ENCODE results near the gene TAP2.
A peak's percentile ranks its signal among the peaks of the same experiment; 100 is the strongest.

Gene TAP2

GRCh38 chr6:32847004-32847403 lies 8.5 kb upstream of the TAP2 start:
- H3K4me3 ChIP-seq (ENCODE audit: low read depth, low read length) = no peak overlapping the region
- TF ChIP-seq CTCF (IDR thresholded peaks at IDR 0.05; ENCODE audit: borderline replicate concordance, insufficient read depth, low read depth, low read length) = no peak

DNA sequence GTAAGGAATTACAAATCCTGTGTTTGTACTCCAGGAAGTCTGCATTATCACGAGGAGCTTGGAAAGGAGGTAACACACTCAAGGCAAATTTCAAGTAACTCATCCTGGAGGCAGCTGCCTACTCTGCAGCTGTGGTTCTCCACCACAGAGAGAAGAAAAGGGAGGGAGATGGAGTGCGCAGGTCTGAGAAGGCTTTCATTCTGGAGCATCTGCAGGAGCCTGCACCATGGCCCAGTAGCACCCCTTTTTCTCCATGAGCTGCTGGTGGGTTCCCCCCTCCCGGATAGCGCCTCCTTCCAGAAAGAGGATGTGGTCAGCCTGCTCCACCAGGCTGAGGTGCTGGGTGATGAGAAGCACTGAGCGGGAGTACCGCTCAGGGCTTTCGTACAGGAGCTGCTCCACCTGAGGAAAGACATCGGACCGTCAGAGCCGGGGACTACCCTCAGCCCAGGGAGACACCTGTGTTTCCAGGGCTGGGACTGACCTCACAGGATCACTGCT lies 6.9 kb upstream of the TAP2 start:
- H3K4me3 ChIP-seq (ENCODE audit: low read depth, low read length) = peak overlapping the region; percentile 51
- TF ChIP-seq CTCF (IDR thresholded peaks at IDR 0.05; ENCODE audit: borderline replicate concordance, insufficient read depth, low read depth, low read length) = no peak

- peak overlapping the region; percentile 51 for H3K4me3 ChIP-seq (ENCODE audit: low read depth, low read length)
- TF ChIP-seq CTCF (IDR thresholded peaks at IDR 0.05; ENCODE audit: borderline replicate concordance, insufficient read depth, low read depth, low read length) = no peak
These were observed 6.4 kb upstream of the TAP2 start for GRCh38 chr6:32844839-32845383.

GRCh38 chr6:32843979-32844838 lies 5.7 kb upstream of the TAP2 start, which contains the start of gene PSMB8:
PSMB8 (minus strand) TSS chr6:32844047; CDS start chr6:32843996, 51 bp downstream.
- TF ChIP-seq CTCF (IDR thresholded peaks at IDR 0.05; ENCODE audit: borderline replicate concordance, insufficient read depth, low read depth, low read length) = no peak
- peak within 1 kb of the TSS; percentile 67 for H3K4me3 ChIP-seq (ENCODE audit: low read depth, low read length)

- TF ChIP-seq CTCF (IDR thresholded peaks at IDR 0.05; ENCODE audit: borderline replicate concordance, insufficient read depth, low read depth, low read length) = no peak
- H3K4me3 ChIP-seq (ENCODE audit: low read depth, low read length) = peak overlapping the region; percentile 67
These were observed 4.9 kb upstream of the TAP2 start for GRCh38 chr6:32843331-32843978.

- H3K4me3 ChIP-seq (ENCODE audit: low read depth, low read length) = peak overlapping the region; percentile 67
- TF ChIP-seq CTCF (IDR thresholded peaks at IDR 0.05; ENCODE audit: borderline replicate concordance, insufficient read depth, low read depth, low read length) = no peak
These were observed 4.2 kb upstream of the TAP2 start for GRCh38 chr6:32842690-32843089.

Measured in GM12875 (cell line).